NCI-H82 treated with DMSO at 0.1 percent for 48 hours (cell line): ENCODE measurements around the gene SLF1.
"Not testable (repeated sequence)": the region's sequence is repeated elsewhere in the genome, so short reads cannot be mapped to it uniquely, and the experiment has no call there.

ENCODE experiments used
- DNase-seq: peaks from one replicate; lab custom pipeline; 2025; ENCODE audit not compliant: unreplicated experiment; lab: John Stamatoyannopoulos, UW

SLF1 gene

GRCh38 chr5:94618493-94619328, at the start of gene SLF1, which contains the start of gene KIAA0825:
Gene SLF1 (plus strand): TSS chr5:94618669. CDS start chr5:94628811, 10,142 bp downstream.
Gene KIAA0825 (minus strand): TSS chr5:94618604. CDS start chr5:94537126, 81,478 bp downstream.
- DNase-seq, result peak; percentile 47

GRCh38 chr5:94571415-94571814, 47.1 kb upstream of the SLF1 start:
- no peak for DNase-seq

DNA sequence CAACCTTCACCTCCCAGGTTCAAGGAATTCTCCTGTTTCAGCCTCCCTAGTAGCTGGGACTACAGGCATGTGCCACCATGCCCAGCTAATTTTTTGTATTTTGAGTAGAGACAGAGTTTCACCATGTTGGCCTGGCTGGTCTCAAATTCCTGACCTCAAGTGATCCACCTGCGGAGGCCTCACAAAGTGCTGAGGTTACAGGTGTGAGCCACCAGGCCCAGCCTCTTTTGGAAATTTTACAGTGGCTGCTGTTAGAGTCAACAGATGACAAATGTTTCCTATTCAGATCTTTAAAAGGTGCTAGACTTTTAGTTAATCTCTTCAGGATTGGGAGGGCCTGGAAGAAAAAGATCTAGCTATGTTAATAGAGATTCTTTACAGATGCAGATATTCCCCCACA, 45.1 kb upstream of the SLF1 start:
- DNase-seq, result not testable (repeated sequence)

GRCh38 chr5:94575196-94575595, 43.3 kb upstream of the SLF1 start:
- DNase-seq, result no peak

DNA sequence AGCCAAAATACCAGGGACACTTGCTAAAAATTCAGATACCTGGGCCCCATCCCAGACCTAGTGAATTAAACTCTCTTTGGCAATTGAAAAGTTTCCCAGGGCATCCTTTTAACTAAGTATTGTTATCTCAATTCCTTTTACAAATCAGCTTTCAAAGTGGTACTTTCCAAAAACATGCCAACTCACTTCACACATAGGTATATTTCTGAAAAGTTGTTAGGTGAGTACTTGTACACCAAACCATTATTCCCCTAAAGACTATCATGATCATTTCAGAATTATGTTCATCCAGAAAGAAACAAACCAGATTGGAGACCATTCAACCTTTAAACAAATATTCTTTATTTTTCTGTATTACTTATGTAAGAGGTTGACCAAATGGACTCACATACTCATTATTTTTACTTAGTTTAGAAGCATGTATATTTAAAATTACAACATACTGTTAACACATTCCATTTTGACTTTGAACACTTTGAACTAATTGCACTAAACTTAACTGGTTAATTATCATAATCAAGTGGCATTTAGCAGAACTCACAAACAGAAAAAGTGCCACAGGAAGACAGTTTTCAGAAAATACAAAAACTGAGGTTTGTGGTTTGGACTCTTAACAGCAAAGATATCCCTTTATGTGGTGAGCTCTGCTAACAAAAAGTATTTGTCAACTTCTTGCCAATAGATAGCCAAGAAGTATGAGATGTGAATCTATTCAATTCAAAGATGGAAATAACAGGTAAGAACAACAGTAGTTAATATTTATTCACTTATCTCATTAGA, 40.8 kb upstream of the SLF1 start:
- no peak for DNase-seq

- no peak for DNase-seq
These were observed 23.1 kb upstream of the SLF1 start for GRCh38 chr5:94595281-94595840.

DNA sequence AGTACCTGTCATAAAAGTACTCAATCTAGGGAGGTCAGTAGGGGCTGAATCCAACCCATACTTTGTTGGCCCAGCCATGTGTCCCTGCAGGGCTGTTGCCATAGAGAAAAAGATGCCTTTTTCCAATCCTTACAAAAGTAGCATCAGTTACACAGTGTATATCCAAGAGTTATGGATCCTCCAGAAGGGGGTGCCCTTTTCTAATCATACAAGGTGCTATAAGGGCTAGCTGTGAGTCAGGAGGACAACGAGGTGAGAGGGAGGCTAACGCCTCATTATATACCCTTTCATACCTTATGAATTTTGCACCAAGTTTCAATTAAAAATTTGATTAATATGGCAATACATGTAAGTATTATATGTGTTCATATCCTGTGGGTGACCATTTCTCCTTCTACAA, 4.9 kb upstream of the SLF1 start:
- no peak for DNase-seq

DNA sequence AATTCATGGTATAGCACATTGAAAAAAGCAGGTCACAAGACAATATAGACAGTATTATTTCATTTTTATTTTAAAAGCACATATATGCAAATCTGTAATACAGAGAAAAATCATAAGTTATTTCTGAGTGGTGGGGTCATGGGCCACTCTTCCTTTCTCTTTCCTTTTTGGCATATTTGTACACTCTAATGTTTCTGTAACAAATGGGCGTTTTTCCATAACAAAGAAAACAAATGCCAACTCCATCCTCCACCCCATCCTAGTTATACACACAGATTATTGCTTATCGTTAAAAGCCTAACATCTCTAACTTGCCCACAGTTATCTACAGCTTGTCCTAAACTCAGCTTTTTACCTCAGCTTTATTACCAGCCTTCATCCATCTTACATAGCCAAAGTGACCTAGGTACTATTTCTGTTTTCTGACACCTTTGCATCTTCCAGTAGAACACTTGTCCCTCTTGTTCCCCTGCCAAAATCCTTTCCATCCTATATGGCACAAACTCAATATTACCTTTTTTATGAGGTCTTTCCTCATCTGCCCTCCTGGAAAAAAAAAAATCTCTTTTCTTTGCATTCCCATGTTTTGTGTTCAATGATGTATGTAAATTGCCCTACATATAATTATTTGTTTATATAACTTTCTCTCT, 4.2 kb upstream of the SLF1 start:
- no peak for DNase-seq

- DNase-seq, result no peak
These were observed 2.6 kb upstream of the SLF1 start for GRCh38 chr5:94615862-94616261.

GRCh38 chr5:94618029-94618492, 408 bp upstream of the SLF1 start:
- no peak for DNase-seq

DNA sequence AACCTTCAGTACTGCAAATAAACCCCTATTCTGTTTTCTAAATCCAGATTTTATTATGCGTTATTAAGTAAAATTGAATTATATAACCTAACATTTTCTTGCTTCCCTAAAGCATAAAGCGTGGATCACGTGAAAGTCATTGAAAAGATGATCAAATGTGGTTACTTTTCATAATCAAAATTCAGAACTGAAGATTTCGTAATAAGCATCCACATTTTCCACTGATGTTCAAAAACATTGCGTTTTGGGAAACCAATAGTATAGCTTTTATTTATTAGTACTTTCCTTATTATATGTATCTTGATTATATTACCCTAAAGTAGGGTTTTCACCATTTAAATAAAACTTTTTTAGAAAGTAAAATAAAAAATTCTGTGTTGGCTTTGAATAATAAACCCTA, 1.8 kb downstream of the SLF1 start:
- DNase-seq, result no peak

- DNase-seq, result no peak
These were observed 3.3 kb downstream of the SLF1 start for GRCh38 chr5:94621763-94622162.

DNA sequence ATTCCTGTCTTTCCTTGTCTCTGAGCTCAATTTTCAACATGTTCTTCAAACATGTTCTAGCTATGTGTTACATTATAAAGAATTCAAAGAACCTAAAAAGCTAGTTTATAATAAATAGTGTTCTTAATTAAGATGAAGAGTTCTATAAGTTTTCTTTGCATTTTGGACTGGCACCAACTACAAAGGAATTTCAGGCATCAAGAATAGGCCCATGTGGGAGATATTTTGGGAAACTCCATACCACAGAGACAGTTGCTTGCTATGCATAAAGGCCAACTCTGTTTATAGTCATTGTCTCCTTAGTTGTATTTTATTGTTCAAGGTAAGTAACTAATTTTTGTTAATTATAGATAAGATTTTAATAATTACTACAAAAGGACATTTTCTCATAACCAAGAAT, 4.5 kb downstream of the SLF1 start:
- DNase-seq, result no peak

- no peak for DNase-seq
These were observed 5.4 kb downstream of the SLF1 start for GRCh38 chr5:94623877-94624276.

DNA sequence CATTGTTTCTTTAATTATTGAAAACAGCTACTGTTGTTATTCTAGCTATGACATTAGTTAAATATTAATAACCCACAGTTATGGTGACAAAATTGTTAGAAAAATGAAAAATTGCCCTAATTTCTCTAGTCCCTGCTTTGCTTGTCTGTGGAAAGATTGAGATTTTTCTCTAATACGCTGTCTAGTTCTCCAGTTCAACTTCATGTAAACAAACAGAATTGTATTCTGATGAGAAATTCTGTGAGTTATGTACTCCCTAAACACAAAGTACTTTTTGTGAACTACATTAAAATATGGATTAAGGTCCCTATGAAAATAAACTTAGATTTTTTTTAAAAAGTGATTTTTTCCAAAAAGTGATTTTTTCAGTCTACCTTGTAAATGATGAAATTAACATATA, 8.7 kb downstream of the SLF1 start:
- no peak for DNase-seq

DNA sequence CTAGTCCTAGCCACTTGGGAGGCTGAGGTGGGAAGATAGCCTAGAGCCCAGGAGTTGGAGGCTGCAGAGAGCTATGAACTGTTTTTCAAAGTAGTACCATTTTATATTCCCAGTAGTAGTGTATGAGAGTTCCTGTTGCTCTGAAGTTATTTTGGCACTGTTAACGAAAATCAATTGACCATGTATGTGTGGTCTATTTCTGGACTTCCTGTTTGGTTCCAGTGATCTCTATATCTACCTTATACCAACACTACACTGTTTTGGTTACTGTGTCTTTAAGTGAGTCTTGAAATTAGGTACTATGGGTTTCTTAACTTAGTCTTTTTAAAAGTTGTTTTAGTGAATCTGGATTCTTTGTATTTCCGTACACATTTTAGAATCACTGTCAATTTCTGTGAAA, 13.6 kb downstream of the SLF1 start:
- DNase-seq, result no peak

DNA sequence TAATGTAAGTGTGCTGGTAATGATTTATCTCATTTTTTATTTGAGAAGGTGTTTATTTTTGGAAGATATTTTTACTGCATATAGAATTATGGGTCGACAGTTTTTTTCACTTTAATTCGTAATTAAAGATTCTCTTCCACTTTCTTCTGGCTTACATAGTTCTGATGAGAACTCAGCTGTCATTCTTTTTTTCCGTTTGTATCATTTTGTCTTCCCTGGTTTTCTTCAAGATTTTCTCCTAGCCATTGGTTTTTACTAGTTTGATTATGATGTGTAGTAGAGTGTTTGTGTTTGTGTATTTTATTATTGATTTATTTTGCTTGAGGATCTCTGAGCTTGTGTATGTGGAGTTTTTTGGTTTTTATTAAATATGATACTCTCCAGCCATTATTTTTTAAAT, 21.7 kb downstream of the SLF1 start:
- no peak for DNase-seq

DNA sequence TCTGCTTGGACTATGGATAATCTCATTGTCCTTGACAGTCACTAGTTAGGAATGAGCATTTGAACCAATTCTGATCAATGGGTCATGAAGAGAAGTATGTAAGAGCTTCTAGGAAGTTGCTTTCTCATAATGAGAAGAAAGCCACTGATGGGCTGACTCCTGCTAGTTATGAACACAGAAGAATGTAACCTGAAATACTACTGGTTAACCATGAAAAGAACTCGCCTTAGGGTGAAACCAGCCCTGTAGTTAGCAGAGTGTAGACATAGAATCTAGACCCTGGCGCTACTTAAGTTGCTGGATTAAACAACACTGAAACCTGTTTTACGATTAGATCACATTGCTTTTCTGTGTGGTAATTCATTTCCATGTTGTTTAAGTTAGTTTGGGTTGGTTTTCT, 26.6 kb downstream of the SLF1 start:
- no peak for DNase-seq

GRCh38 chr5:94646758-94647157, 28.3 kb downstream of the SLF1 start:
- no peak for DNase-seq

- no peak for DNase-seq
These were observed 31.4 kb downstream of the SLF1 start for GRCh38 chr5:94649874-94650273.

GRCh38 chr5:94658272-94658671, 39.8 kb downstream of the SLF1 start:
- no peak for DNase-seq
